ENCODE data around the gene PRSS3.

DNA sequence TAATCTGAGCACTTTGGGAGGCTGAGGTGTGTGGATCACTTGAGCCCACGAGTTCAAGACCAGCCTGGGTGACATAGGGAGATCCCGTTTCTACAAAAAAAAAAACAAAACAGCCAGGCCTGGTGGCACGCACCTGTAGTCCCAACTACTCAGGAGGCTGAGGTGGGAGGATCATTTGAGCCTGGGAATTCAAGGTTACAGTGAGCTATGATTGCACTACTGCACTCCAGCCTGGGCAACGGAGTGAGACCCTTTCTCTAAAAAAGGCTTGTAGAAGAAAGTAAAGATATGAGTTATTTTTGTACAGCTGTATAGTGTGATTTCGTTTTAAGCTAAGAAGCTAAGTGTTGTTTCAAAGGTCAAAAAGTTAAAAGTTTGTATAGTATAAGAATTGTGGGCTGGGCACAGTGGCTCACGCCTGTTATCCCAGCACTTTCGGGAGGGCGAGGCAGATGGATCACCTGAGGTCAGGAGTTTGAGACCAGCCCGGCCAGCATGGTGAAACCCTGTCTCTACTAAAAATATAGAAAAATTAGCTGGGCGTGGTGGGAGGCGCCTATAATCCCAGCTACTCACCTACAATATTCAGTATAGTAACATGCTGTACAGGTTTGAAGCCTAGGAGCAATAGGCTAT, 40.4 kb downstream of the PRSS3 start:
- TF ChIP-seq CTCF (IDR thresholded peaks at IDR 0.05) (no peak), POLR2A (IDR thresholded peaks at IDR 0.05) (no peak), POLR2AphosphoS5 (IDR thresholded peaks at IDR 0.05) (no peak), EP300 (IDR thresholded peaks at IDR 0.05) (no peak)

All from stomach (tissue), 4 donors.